ENCODE results near the gene RPS6KL1. TPM values are rescaled to one million over a fixed set of nuclear protein-coding genes. Genes with fewer than 3 reads are reported as not detected.

RPS6KL1 gene
- polyA plus RNA-seq, 2 of the 4 experiments (the other 2 are of a cell fraction) = 0.32 to 0.99 TPM

DNA sequence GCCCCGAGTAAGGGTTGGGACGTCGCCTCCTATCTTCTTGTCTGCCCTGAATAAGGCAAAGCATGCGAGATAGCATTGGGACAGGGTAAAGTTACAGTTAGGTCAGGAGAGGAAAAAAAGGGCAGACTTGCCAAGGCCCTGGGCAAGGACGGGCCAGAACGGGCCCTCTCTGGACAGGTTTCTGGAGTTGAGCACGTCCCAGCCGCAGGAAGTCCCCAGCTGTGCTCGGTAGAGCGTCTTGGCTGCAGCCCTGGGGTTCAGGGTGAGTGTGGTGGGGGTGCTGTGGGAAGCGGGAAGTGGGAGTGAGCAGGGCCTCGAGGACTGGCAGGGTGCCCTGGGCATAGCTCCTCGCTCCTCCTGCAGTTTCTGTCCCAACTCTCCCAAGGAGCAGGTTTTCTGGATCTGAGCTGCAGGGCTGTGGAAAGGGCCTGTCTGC is 5.4 kb downstream of the RPS6KL1 start:
- no peak for DNase-seq (ENCODE audit: low read depth in 1 of 2, low spot score in 1 of 2)
- ChIA-PET CTCF (interaction anchor here (1.0 to 3.6 kb wide), 7 partner anchors 12 to 173 kb away, joined by 3 to 22 read pairs (median 4); no protein-coding TSS in a partner anchor), POLR2A (no interaction called here)

GRCh38 chr14:74917178-74917543 is 5.9 kb downstream of the RPS6KL1 start:
- CTCF ChIA-PET = interaction anchor here (1.0 to 3.6 kb wide), 6 partner anchors 9 to 173 kb away, joined by 3 to 22 read pairs (median 6); no protein-coding TSS in a partner anchor
- 69% methylated on average over 5 of the region's 5 CpGs for WGBS (ENCODE audit: missing lambda C conversion rate)
- ATAC-seq (no peak), FAIRE-seq (no peak), DNase-seq (ENCODE audit: low read depth in 1 of 2, low spot score in 1 of 2) (no peak)
- Histone ChIP-seq H3K4me3 (no peak overlapping the region), H3K4me1 (no peaks in the 10 kb centered on the region), H3K4me2 (no peak overlapping the region), H3K27ac (no peak overlapping the region), H3K9me3 (no peaks in the 10 kb centered on the region)
- POLR2A ChIA-PET = no interaction called here
- TF ChIP-seq HDAC2 (IDR thresholded peaks at IDR 0.05) (no peak), MAFK (IDR thresholded peaks at IDR 0.05; ENCODE audit: partially characterized antibody) (no peak), FOSB (CRISPR knock-in tag; IDR thresholded peaks at IDR 0.05) (no peak), CBX8 (IDR thresholded peaks at IDR 0.05) (no peak), RFX5 (IDR thresholded peaks at IDR 0.05) (no peak), ESRRA (IDR thresholded peaks at IDR 0.05; ENCODE audit: borderline replicate concordance, low read length) (no peak), FOSL2 (IDR thresholded peaks at IDR 0.05) (no peak), FOSL2 (CRISPR knock-in tag; IDR thresholded peaks at IDR 0.05) (no peak), KDM1A (IDR thresholded peaks at IDR 0.05; ENCODE audit: low read depth) (no peak), EHMT2 (IDR thresholded peaks at IDR 0.05; ENCODE audit: low read depth) (no peak), JUNB (IDR thresholded peaks at IDR 0.05) (no peak), CHD4 (IDR thresholded peaks at IDR 0.05; ENCODE audit: borderline replicate concordance) (no peak), TFCP2L1 (CRISPR knock-in tag; IDR thresholded peaks at IDR 0.05) (no peak), RNF2 (IDR thresholded peaks at IDR 0.05; ENCODE audit: borderline replicate concordance, low read depth) (no peak)
- TF ChIP-seq, protein P1, sequence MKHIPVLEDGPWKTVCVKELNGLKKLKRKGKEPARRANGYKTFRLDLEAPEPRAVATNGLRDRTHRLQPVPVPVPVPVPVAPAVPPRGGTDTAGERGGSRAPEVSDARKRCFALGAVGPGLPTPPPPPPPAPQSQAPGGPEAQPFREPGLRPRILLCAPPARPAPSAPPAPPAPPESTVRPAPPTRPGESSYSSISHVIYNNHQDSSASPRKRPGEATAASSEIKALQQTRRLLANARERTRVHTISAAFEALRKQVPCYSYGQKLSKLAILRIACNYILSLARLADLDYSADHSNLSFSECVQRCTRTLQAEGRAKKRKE (CRISPR knock-in tag; IDR thresholded peaks at IDR 0.05; ENCODE audit: low read depth) = no peak

More for the DNA sequence above, 5.4 kb downstream of the RPS6KL1 start:
- Histone ChIP-seq H3K9me3 (no peaks in the 10 kb centered on the region), H3K4me3 (no peak overlapping the region), H3K4me2 (no peak overlapping the region), H3K4me1 (no peaks in the 10 kb centered on the region), H3K27ac (no peak overlapping the region)
- 82% methylated on average over 13 of the region's 13 CpGs for WGBS (ENCODE audit: missing lambda C conversion rate)
- TF ChIP-seq E2F6 (IDR thresholded peaks at IDR 0.05; ENCODE audit: borderline replicate concordance, low read depth) (no peak), CTCF (IDR thresholded peaks at IDR 0.05) (no peak), JUNB (IDR thresholded peaks at IDR 0.05) (no peak), HOXB5 (CRISPR knock-in tag; IDR thresholded peaks at IDR 0.05) (no peak), MYC (IDR thresholded peaks at IDR 0.05; ENCODE audit: borderline replicate concordance, low read length) (no peak), FOSB (CRISPR knock-in tag; IDR thresholded peaks at IDR 0.05) (no peak), SMC3 (IDR thresholded peaks at IDR 0.05) (no peak), NR3C1 (IDR thresholded peaks at IDR 0.05) (no peak), ZNF302 (CRISPR knock-in tag; IDR thresholded peaks at IDR 0.05) (no peak), MAZ (IDR thresholded peaks at IDR 0.05; ENCODE audit: borderline replicate concordance, low read depth, low read length) (no peak), BCL3 (IDR thresholded peaks at IDR 0.05) (no peak), PHF8 (IDR thresholded peaks at IDR 0.05; ENCODE audit: borderline replicate concordance, low read depth) (no peak), USF2 (IDR thresholded peaks at IDR 0.05) (no peak)
- TF ChIP-seq, protein P2, sequence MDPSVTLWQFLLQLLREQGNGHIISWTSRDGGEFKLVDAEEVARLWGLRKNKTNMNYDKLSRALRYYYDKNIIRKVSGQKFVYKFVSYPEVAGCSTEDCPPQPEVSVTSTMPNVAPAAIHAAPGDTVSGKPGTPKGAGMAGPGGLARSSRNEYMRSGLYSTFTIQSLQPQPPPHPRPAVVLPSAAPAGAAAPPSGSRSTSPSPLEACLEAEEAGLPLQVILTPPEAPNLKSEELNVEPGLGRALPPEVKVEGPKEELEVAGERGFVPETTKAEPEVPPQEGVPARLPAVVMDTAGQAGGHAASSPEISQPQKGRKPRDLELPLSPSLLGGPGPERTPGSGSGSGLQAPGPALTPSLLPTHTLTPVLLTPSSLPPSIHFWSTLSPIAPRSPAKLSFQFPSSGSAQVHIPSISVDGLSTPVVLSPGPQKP (IDR thresholded peaks at IDR 0.05; ENCODE audit: low read depth, low read length) = no peak
- FAIRE-seq (no peak), ATAC-seq (no peak)

Measured in A549 (cell line).